ENCODE measurements around the gene EMD.

Gene EMD

GRCh38 chrX:154430479-154430878 is 51.4 kb downstream of the EMD start:
- H3K27ac ChIP-seq (ENCODE audit: low read depth, low read length) = no peak overlapping the region
- no peak overlapping the region for H3K4me2 ChIP-seq (ENCODE audit: low read depth, low read length, poor library complexity, severe bottlenecking)
- no peak for TF ChIP-seq EZH2phosphoT487 (conservative IDR thresholded peaks at IDR 0.05; ENCODE audit: low read length)
- H3K4me3 ChIP-seq (ENCODE audit: insufficient read depth, low read length, poor library complexity, severe bottlenecking) = no peak overlapping the region
- H3F3A ChIP-seq (ENCODE audit: insufficient read depth) = no peaks in the 10 kb centered on the region
- H3K9me2 ChIP-seq (replicated peaks; ENCODE audit: insufficient read depth, low read length) = no peaks in the 10 kb centered on the region
- no peaks in the 10 kb centered on the region for H3K27me3 ChIP-seq (ENCODE audit: low read length)
- H3K9ac ChIP-seq (ENCODE audit: low read length) = no peak overlapping the region
- no peaks in the 10 kb centered on the region for H4K20me1 ChIP-seq (ENCODE audit: low read depth, low read length)
- no peak overlapping the region for H2AFZ ChIP-seq (ENCODE audit: low read depth, low read length, severe bottlenecking)
- H3K79me2 ChIP-seq (ENCODE audit: insufficient read depth, low read length) = peaks cover 9% of the 10 kb centered on the region; the same call in 1 of the 2 replicates
- H3K9me3 ChIP-seq (ENCODE audit: insufficient read depth, low read length) = no peaks in the 10 kb centered on the region
- no peaks in the 10 kb centered on the region for H3K36me3 ChIP-seq (ENCODE audit: low read length)

GRCh38 chrX:154430916-154431315 is 51.8 kb downstream of the EMD start:
- Histone ChIP-seq H3K9me2 (replicated peaks; ENCODE audit: insufficient read depth, low read length) (no peaks in the 10 kb centered on the region), H3K79me2 (ENCODE audit: insufficient read depth, low read length) (peaks cover 9% of the 10 kb centered on the region; the same call in 1 of the 2 replicates), H3K9ac (ENCODE audit: low read length) (no peak overlapping the region), H3K4me3 (ENCODE audit: insufficient read depth, low read length, poor library complexity, severe bottlenecking) (no peak overlapping the region), H3K27me3 (ENCODE audit: low read length) (no peaks in the 10 kb centered on the region), H3K36me3 (ENCODE audit: low read length) (no peaks in the 10 kb centered on the region), H3F3A (ENCODE audit: insufficient read depth) (0 out of 2 replicates have a peak, but pooled peaks cover under 1% of the 10 kb centered on the region), H4K20me1 (ENCODE audit: low read depth, low read length) (no peaks in the 10 kb centered on the region), H3K9me3 (ENCODE audit: insufficient read depth, low read length) (no peaks in the 10 kb centered on the region), H3K27ac (ENCODE audit: low read depth, low read length) (no peak overlapping the region), H2AFZ (ENCODE audit: low read depth, low read length, severe bottlenecking) (no peak overlapping the region), H3K4me2 (ENCODE audit: low read depth, low read length, poor library complexity, severe bottlenecking) (no peak overlapping the region)
- no peak for TF ChIP-seq CTCF (IDR thresholded peaks at IDR 0.05; ENCODE audit: insufficient read depth, low read length, poor library complexity, severe bottlenecking)
- no peak for TF ChIP-seq EZH2phosphoT487 (conservative IDR thresholded peaks at IDR 0.05; ENCODE audit: low read length)

Data from SU-DHL-6 (cell line).